ENCODE measurements around the gene SLC25A21.

The SLC25A21 gene

DNA sequence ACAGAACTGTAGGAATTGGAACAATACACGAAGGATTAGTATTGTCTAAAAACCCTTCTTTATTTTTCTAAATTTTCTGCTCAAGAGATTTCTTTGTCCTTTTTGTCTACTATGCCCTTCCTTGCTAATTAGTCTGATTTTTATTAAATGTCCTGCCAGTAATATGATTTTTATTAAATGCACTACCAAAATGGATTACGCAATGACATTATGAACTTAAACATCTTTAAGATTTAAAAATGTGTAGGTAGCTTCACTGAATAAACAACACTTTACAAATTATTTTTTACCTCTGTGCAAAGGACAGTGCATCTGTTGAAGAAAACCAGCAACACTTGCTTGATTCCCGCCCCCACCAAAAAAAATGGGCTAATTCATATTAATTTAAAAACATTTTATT lies 519.0 kb downstream of the SLC25A21 start:
- DNase-seq (ENCODE audit: low spot score), result no peak
- no peak for TF ChIP-seq CTCF (IDR thresholded peaks at IDR 0.05; ENCODE audit: extremely low read depth, insufficient read depth, missing control alignments)
- in situ Hi-C loops (cut with MboI; ENCODE audit: low pct_unique_long_range_greater_than_20kb, low sequenced_read_pairs, unreplicated experiment), result loop anchor here (10.0 to 25.0 kb wide), 2 partner anchors 139 to 934 kb away; partner anchors contain the start of genes FOXA1 and TTC6

- DNase-seq (ENCODE audit: low spot score), result no peak
- in situ Hi-C loops (cut with MboI; ENCODE audit: low pct_unique_long_range_greater_than_20kb, low sequenced_read_pairs, unreplicated experiment), result loop anchor here (10.0 to 25.0 kb wide), 2 partner anchors 138 to 935 kb away; partner anchors contain the start of genes FOXA1 and TTC6
- TF ChIP-seq CTCF (IDR thresholded peaks at IDR 0.05; ENCODE audit: extremely low read depth, insufficient read depth, missing control alignments), result no peak
These were observed 519.7 kb downstream of the SLC25A21 start for GRCh38 chr14:36652542-36653201.

DNA sequence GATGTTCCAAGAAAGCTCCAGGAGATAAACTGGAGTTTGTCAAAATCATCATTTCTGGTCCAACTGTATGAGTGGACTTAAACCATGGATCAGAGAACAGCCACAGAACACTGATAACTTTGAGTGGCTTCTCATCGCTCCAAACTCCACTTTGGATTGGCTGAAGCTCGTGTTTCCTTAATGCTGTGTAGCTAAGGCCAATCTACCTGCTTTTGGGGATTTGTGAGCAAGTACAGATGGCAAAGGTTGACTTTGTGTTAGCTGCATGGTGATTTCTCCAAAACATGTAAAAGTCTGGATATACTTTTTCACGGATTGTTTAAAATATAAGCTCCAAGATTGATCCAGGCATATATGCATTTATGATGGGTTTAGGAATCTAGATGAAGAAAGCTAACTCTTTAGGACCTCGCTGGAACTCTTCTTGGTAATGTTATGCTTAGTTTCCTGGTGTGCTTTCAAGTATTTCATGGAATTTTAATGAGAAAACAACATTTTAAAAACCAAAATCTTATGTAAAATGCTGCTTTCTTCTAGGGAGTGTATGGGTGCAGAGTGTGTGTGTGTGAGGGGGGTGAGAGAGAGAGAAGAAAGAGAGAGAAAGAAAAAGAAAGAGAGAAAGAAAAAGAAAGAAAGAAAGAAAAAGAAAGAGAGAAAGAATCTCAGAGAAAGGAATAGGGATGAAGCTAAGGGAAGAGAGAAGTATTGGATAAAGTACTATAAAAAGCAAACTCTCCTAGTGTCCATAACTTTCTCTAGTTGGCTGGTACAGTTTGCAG lies 522.3 kb downstream of the SLC25A21 start:
- no peak for DNase-seq (ENCODE audit: low spot score)
- TF ChIP-seq CTCF (IDR thresholded peaks at IDR 0.05; ENCODE audit: extremely low read depth, insufficient read depth, missing control alignments), result no peak
- in situ Hi-C loops (cut with MboI; ENCODE audit: low pct_unique_long_range_greater_than_20kb, low sequenced_read_pairs, unreplicated experiment), result loop anchor here (10.0 to 25.0 kb wide), 2 partner anchors 135 to 937 kb away; partner anchors contain the start of genes FOXA1 and TTC6

GRCh38 chr14:36647824-36648753 lies 524.3 kb downstream of the SLC25A21 start:
- peak; percentile 26 for DNase-seq (ENCODE audit: low spot score)
- in situ Hi-C loops (cut with MboI; ENCODE audit: low pct_unique_long_range_greater_than_20kb, low sequenced_read_pairs, unreplicated experiment), result no loop called here
- TF ChIP-seq CTCF (IDR thresholded peaks at IDR 0.05; ENCODE audit: extremely low read depth, insufficient read depth, missing control alignments), result peak; percentile 8

DNA sequence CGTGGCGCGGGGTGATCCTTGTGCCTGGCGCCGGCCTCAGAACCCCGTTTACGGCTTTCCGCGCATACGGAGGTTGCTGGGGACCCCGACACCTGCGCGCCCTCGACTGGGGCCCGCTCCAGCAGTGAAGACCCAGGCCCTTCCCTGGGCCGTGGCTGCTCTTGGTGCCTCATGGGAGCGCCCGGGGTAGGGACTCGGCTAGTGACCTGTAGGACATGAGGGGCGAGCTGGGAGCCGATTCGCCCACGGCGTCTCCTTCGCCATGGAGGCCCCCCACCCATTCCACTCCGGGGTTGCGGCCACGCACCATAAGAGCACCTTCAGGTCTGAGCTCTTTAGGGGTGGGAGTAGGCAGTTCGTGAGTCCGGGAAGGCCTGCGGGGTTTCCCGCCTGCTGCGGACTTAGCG lies 525.0 kb downstream of the SLC25A21 start:
- TF ChIP-seq CTCF (IDR thresholded peaks at IDR 0.05; ENCODE audit: extremely low read depth, insufficient read depth, missing control alignments), result no peak
- in situ Hi-C loops (cut with MboI; ENCODE audit: low pct_unique_long_range_greater_than_20kb, low sequenced_read_pairs, unreplicated experiment), result no loop called here
- DNase-seq (ENCODE audit: low spot score), result no peak
